Neuron (in vitro differentiated cells): Measurements from ENCODE around the gene ARRDC1.

Experiments
- H2AFZ ChIP-seq: one replicate; pipeline ENCODE4 v1.6.1; 2013; ENCODE audit warnings: low read depth, mild to moderate bottlenecking, inconsistent platforms, low read length, moderate library complexity
- H3K27me3 ChIP-seq: one replicate; pipeline ENCODE4 v1.6.1; 2013; ENCODE audit warnings: low read length; ENCODE audit not compliant: insufficient read depth
- H3K36me3 ChIP-seq: one replicate; pipeline ENCODE4 v1.6.1; 2013; ENCODE audit warnings: low read length; ENCODE audit not compliant: insufficient read depth
- H3K4me1 ChIP-seq: one replicate; pipeline ENCODE4 v1.6.1; 2013; ENCODE audit warnings: low read length; ENCODE audit not compliant: insufficient read depth
- H3K4me3 ChIP-seq: 2 replicates; pipeline ENCODE4 v1.5.1; 2013; ENCODE audit warnings: mild to moderate bottlenecking, low read length, moderate library complexity
- H3K9me3 ChIP-seq: one replicate; pipeline ENCODE4 v1.6.1; 2013; ENCODE audit warnings: low read length

ARRDC1 gene

DNA sequence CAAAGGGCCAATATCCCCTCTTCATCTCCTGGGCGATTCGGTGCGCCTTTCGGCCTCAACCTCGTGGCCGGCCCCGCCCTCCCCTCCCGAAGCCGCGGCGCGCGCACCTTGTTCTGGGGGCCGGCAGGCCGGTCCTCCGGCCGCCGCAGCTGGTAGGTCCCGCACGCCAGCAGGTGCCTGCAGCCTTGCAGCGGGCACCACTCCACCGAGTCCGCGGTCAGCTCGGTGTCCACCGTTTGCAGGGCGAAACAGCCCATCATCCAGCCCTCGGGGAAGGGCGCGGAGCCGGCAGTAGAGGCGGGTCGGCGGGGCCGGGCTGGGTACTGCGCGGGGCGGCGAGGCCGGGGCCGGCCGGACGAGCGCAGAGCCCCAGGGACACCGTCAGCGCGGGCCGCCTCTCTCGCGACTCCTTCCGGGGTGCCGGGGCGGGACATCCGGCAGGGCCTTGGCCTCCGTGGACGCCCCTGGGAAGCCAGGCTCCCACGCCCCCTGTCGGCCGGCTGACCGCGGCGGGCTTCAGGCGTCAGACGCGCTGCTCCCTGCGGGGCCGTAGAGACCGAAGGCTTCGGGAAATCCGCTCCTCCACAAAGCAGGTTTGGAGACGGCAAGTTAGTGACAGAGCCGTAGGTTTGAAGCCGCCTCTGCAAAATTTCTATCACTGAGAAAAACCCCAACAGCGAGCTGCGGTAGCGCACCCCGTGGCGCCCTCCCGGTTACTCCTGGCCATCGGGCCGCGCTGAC lies 26.8 kb upstream of the ARRDC1 start, which contains the start of gene DPH7:
DPH7 (minus strand) TSS at position 408 of the 741 bp plus-strand sequence; CDS start at position 260, 148 bp downstream.
- Histone ChIP-seq H3K9me3 (no peaks in the 10 kb centered on the region), H2AFZ (peak within 1 kb of the TSS; percentile 73), H3K27me3 (no peaks in the 10 kb centered on the region), H3K36me3 (peaks cover 47% of the 10 kb centered on the region), H3K4me1 (peaks cover 12% of the 10 kb centered on the region), H3K4me3 (peak within 1 kb of the TSS; percentile 86)

GRCh38 chr9:137579259-137579604 lies 26.3 kb upstream of the ARRDC1 start:
- H3K4me1 ChIP-seq: peaks cover 12% of the 10 kb centered on the region
- H2AFZ ChIP-seq: peak overlapping the region; percentile 73
- peak overlapping the region; percentile 86 for H3K4me3 ChIP-seq
- no peaks in the 10 kb centered on the region for H3K27me3 ChIP-seq
- H3K36me3 ChIP-seq: peaks cover 45% of the 10 kb centered on the region
- no peaks in the 10 kb centered on the region for H3K9me3 ChIP-seq

GRCh38 chr9:137580209-137580953 lies 25.1 kb upstream of the ARRDC1 start:
- no peaks in the 10 kb centered on the region for H3K27me3 ChIP-seq
- no peak overlapping the region for H2AFZ ChIP-seq
- no peak overlapping the region for H3K4me3 ChIP-seq
- peaks cover 40% of the 10 kb centered on the region for H3K36me3 ChIP-seq
- H3K4me1 ChIP-seq: peaks cover 12% of the 10 kb centered on the region
- no peaks in the 10 kb centered on the region for H3K9me3 ChIP-seq

DNA sequence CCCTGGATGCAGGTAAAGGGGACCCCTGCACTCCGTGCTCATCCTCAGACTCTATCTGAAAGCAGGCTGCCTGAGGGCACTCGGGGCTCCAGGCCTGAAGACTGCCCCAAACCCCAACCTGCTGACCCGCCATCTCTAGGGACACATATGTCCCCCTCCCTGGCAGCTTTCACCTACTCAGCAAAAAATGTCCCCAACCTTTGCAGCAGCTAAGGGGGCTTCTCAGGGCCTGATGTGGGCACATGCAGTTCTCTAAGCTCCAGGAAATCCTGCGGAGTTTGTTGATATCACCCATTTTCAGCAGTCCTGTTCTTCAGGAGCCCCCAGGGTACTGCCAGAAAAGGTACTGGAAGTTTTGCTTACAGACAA lies 24.5 kb upstream of the ARRDC1 start:
- H3K27me3 ChIP-seq: no peaks in the 10 kb centered on the region
- H3K4me1 ChIP-seq: peaks cover 12% of the 10 kb centered on the region
- peaks cover 40% of the 10 kb centered on the region for H3K36me3 ChIP-seq
- H2AFZ ChIP-seq: no peak overlapping the region
- H3K9me3 ChIP-seq: no peaks in the 10 kb centered on the region
- H3K4me3 ChIP-seq: no peak overlapping the region

GRCh38 chr9:137581361-137582285 lies 23.9 kb upstream of the ARRDC1 start:
- peaks cover 12% of the 10 kb centered on the region for H3K4me1 ChIP-seq
- no peaks in the 10 kb centered on the region for H3K9me3 ChIP-seq
- no peak overlapping the region for H2AFZ ChIP-seq
- H3K4me3 ChIP-seq: no peak overlapping the region
- no peaks in the 10 kb centered on the region for H3K27me3 ChIP-seq
- H3K36me3 ChIP-seq: peaks cover 44% of the 10 kb centered on the region

DNA sequence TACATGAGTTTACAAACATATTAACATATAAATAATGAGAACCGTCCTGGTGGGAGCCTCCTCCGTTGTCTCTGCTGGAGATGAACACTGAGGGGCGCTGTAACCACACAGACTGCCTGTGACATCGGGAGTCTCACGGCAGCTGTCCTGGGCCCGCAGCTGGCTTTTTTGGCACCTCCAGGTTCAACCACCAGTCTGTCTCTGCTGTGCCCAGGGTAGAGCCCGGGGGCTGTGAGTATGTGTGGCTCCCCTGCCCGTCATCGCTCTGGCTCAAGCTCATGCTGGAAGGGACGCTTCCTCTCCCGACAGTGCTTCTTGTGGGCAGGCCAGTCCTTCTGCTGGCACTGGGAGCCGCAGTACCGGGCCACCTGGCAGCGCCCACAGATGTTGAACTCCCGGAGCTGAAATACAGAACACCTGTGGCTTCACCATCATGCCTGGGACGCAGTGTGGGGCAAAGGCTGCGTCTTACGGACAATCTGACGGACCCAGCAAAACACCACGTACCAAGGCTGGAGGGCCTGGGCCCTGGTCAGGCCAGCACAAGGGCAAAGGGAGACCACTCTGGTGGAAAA lies 23.1 kb upstream of the ARRDC1 start:
- Histone ChIP-seq H3K9me3 (no peaks in the 10 kb centered on the region), H3K36me3 (peaks cover 51% of the 10 kb centered on the region), H3K4me3 (no peak overlapping the region), H3K27me3 (no peaks in the 10 kb centered on the region), H3K4me1 (peaks cover 6% of the 10 kb centered on the region), H2AFZ (no peak overlapping the region)

- Histone ChIP-seq H2AFZ (no peak overlapping the region), H3K4me3 (no peak overlapping the region), H3K36me3 (peaks cover 61% of the 10 kb centered on the region)
Observed at GRCh38 chr9:137583347-137583746, 22.1 kb upstream of the ARRDC1 start.

DNA sequence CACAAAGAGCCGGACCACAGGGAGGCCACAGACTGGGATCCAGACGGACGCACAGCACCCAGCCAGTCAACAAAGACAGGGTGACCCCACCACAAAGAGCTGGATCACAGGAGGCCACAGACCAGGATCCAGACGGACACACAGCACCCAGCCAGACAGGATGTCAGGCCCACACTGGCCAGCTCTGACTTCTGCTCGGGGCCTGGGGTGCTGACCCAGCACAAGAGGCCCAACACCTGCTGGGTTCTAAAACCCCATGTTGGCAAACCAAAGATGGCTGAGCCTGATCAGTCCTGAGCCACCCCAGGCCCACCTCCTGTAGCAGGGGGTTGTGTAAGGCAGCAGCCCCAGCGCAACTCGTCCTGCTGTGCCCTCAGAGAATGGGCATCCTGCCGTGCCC lies 21.5 kb upstream of the ARRDC1 start:
- H3K27me3 ChIP-seq: no peaks in the 10 kb centered on the region
- H3K4me1 ChIP-seq: peaks cover 4% of the 10 kb centered on the region
- peaks cover 67% of the 10 kb centered on the region for H3K36me3 ChIP-seq
- no peaks in the 10 kb centered on the region for H3K9me3 ChIP-seq
- H2AFZ ChIP-seq: no peak overlapping the region
- H3K4me3 ChIP-seq: no peak overlapping the region

More at GRCh38 chr9:137583347-137583746, 22.1 kb upstream of the ARRDC1 start:
- Histone ChIP-seq H3K27me3 (no peaks in the 10 kb centered on the region), H3K9me3 (no peaks in the 10 kb centered on the region), H3K4me1 (no peaks in the 10 kb centered on the region)

DNA sequence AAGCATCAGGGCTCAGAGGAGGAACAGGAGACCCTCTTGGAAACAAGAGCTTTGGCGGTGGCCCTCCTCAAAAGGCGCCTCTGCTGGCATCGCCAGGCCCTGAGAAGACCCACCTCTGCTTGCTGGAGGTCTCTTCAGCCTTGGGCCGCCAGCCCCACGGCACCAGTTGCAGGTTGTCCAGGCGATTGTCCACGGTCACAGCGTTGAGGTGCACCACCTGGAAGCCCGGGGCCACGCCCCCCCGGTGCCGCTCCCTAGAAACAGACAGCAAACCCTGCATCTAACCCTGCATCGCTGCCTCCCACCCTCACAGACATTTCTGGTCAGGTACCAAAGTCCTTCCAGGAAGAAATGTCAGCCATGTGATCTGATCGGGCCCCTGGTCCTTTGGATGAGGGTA lies 18.6 kb upstream of the ARRDC1 start:
- H2AFZ ChIP-seq: no peak overlapping the region
- no peaks in the 10 kb centered on the region for H3K9me3 ChIP-seq
- H3K27me3 ChIP-seq: no peaks in the 10 kb centered on the region
- no peak overlapping the region for H3K4me3 ChIP-seq
- H3K36me3 ChIP-seq: peaks cover 59% of the 10 kb centered on the region
- peaks cover 14% of the 10 kb centered on the region for H3K4me1 ChIP-seq

- H2AFZ ChIP-seq: no peak overlapping the region
- no peaks in the 10 kb centered on the region for H3K27me3 ChIP-seq
- H3K9me3 ChIP-seq: no peaks in the 10 kb centered on the region
- peaks cover 48% of the 10 kb centered on the region for H3K36me3 ChIP-seq
- no peak overlapping the region for H3K4me3 ChIP-seq
- H3K4me1 ChIP-seq: peaks cover 14% of the 10 kb centered on the region
Observed at GRCh38 chr9:137588311-137588710, 17.2 kb upstream of the ARRDC1 start.

GRCh38 chr9:137588891-137589290 lies 16.6 kb upstream of the ARRDC1 start:
- Histone ChIP-seq H2AFZ (no peak overlapping the region), H3K9me3 (no peaks in the 10 kb centered on the region), H3K4me1 (peaks cover 14% of the 10 kb centered on the region), H3K27me3 (no peaks in the 10 kb centered on the region), H3K4me3 (peak overlapping the region; percentile 73), H3K36me3 (peaks cover 44% of the 10 kb centered on the region)

DNA sequence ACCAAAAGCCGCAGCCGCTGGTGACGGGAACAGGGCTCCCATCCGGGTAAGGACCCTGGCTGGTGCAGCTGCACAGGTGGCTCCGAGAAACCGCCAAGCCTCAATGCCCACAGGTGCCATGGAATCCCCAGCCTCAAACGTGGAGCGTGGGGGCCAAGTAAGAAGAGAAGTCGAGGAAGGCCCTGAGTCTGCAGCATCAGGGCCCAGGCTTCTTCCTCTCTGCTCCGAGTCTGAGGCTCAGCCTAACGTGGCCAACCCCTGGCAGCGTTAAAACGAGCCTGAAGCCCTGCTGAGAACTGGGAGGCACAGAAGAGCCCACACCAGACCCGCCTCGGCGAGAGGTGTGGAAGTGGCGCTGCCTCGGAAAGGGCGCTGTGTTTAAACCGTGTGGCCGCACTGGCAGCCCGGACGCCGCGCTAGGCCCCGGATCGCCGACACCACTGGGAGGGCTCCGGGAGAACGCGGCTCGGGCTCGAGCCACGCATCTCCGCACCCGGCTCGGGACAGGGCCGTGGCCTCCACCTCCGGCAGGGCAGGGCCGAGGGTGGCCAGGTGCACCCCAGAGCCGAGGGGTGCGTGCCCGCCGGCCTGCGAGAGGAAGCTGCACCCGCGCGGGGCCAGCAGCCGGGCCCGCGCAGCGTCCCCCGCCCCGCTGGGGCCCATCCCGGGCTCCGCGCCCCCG lies 15.9 kb upstream of the ARRDC1 start:
- peak overlapping the region; percentile 73 for H3K4me3 ChIP-seq
- peaks cover 39% of the 10 kb centered on the region for H3K36me3 ChIP-seq
- H3K27me3 ChIP-seq: no peaks in the 10 kb centered on the region
- H3K9me3 ChIP-seq: no peaks in the 10 kb centered on the region
- no peak overlapping the region for H2AFZ ChIP-seq
- H3K4me1 ChIP-seq: peaks cover 14% of the 10 kb centered on the region
